A673 (cell line): ENCODE results near the gene JAG1. TPM values are rescaled to one million over a fixed set of nuclear protein-coding genes. Genes with fewer than 3 reads are reported as not detected.

Experiments used
- BruUV-seq: library from RNA; stranded (reverse); fragments of 400-500 nt; replicated peaks from 2 replicates; lab custom pipeline; 2021; lab: Mats Ljungman, UMichigan
- CTCF ChIA-PET: fragments of 300-600 bp; sonication (Branson Sonifier 250); formaldehyde crosslinking; loops from one replicate; lab custom pipeline; 2022; ENCODE audit warnings: antibody characterized with exemption; lab: Charles Lee
- POLR2A ChIA-PET: fragments of 300-600 bp; sonication (Branson Sonifier 250); formaldehyde crosslinking; loops from one replicate; lab custom pipeline; 2022; ENCODE audit warnings: antibody characterized with exemption; ENCODE audit not compliant: low non-redundant PET; lab: Charles Lee
- DNase-seq: peaks from one replicate; pipeline ENCODE4 v3.0.0-alpha.2; 2015; ENCODE audit warnings: low spot score
- H3K27ac ChIP-seq: fragments of 200-600 bp; sonication (generic); 2 replicates; pipeline ENCODE4 v1.5.1; 2016; ENCODE audit warnings: mixed run types, low read depth, mild to moderate bottlenecking, mixed read lengths, antibody characterized with exemption, low read length; ENCODE audit not compliant: poor library complexity, severe bottlenecking
- H3K27me3 ChIP-seq: fragments of 200-600 bp; sonication (generic); replicated peaks from 2 replicates; pipeline ENCODE4 v1.6.1; 2017; ENCODE audit warnings: mixed run types, low read depth, mild to moderate bottlenecking, mixed read lengths, antibody characterized with exemption, low read length; ENCODE audit not compliant: insufficient read depth, poor library complexity
- H3K36me3 ChIP-seq: fragments of 200-600 bp; sonication (generic); 2 replicates; pipeline ENCODE4 v1.6.1; 2016; ENCODE audit warnings: mixed run types, mild to moderate bottlenecking, mixed read lengths, antibody characterized with exemption, low read length; ENCODE audit not compliant: insufficient read depth, poor library complexity, severe bottlenecking
- H3K4me1 ChIP-seq: fragments of 200-600 bp; sonication (generic); 2 replicates; pipeline ENCODE4 v1.6.1; 2017; ENCODE audit warnings: mixed run types, mild to moderate bottlenecking, mixed read lengths, antibody characterized with exemption, low read length; ENCODE audit not compliant: insufficient read depth, poor library complexity, severe bottlenecking
- H3K4me3 ChIP-seq: fragments of 200-600 bp; sonication (generic); 2 replicates; pipeline ENCODE4 v1.5.1; 2016; ENCODE audit warnings: low read depth, mixed run types, mild to moderate bottlenecking, mixed read lengths, low read length; ENCODE audit not compliant: poor library complexity, severe bottlenecking
- H3K9me3 ChIP-seq: fragments of 200-600 bp; sonication (generic); 2 replicates; pipeline ENCODE4 v1.6.1; 2016; ENCODE audit warnings: mixed run types, low read depth, mild to moderate bottlenecking, mixed read lengths, antibody characterized with exemption, low read length; ENCODE audit not compliant: poor library complexity, severe bottlenecking
- CTCF ChIP-seq: fragments of 300-800, 200-600 bp; sonication (generic); conservative IDR thresholded peaks from 2 replicates; pipeline ENCODE4 v1.5.1; 2017; ENCODE audit warnings: low read depth, mild to moderate bottlenecking, antibody characterized with exemption, low read length, moderate library complexity, mixed read lengths
- EZH2 ChIP-seq: fragments of 200-600 bp; sonication (generic); IDR thresholded peaks from 2 replicates; pipeline ENCODE4 v1.6.1; 2017; ENCODE audit warnings: borderline replicate concordance, low read depth, mild to moderate bottlenecking, mixed read lengths, antibody characterized with exemption, low read length; ENCODE audit not compliant: poor library complexity, severe bottlenecking
- intact Hi-C: fragments of 100-400 bp; cut with micrococcal nuclease; formaldehyde crosslinking; loops from one replicate; pipeline ENCODE4 v1.10.0; 2022; ENCODE audit not compliant: unreplicated experiment
- total RNA-seq: library from RNA; stranded (reverse); gene quantifications from 2 replicates; pipeline ENCODE4 v1.2.3, GENCODE V29; 2021

Gene JAG1
- total RNA-seq, 1 experiment from 2014 or later: 57.5 TPM

GRCh38 chr20:10622657-10623418, 51.0 kb downstream of the JAG1 start:
- no peaks in the 10 kb centered on the region for H3K27me3 ChIP-seq
- H3K36me3 ChIP-seq: no peaks in the 10 kb centered on the region
- no peak for DNase-seq
- ChIA-PET CTCF (interaction anchor here (0.6 kb wide), 1 partner anchor 83 kb away, joined by 3 read pairs; no protein-coding TSS in a partner anchor), POLR2A (no interaction called here)
- no TSS peak for BruUV-seq
- no peak overlapping the region for H3K4me3 ChIP-seq
- H3K4me1 ChIP-seq: peaks cover 16% of the 10 kb centered on the region
- H3K9me3 ChIP-seq: no peaks in the 10 kb centered on the region
- intact Hi-C loops: no loop called here
- TF ChIP-seq CTCF (no peak), EZH2 (no peak)
- no peak overlapping the region for H3K27ac ChIP-seq

GRCh38 chr20:10621149-10621548, 52.6 kb downstream of the JAG1 start:
- H3K36me3 ChIP-seq: no peaks in the 10 kb centered on the region
- CTCF ChIA-PET: no interaction called here
- POLR2A ChIA-PET: no interaction called here
- peaks cover 16% of the 10 kb centered on the region for H3K4me1 ChIP-seq
- BruUV-seq: no TSS peak
- H3K27me3 ChIP-seq: no peaks in the 10 kb centered on the region
- no peak overlapping the region for H3K4me3 ChIP-seq
- H3K27ac ChIP-seq: no peak overlapping the region
- no peak for DNase-seq
- intact Hi-C loops: no loop called here
- H3K9me3 ChIP-seq: no peaks in the 10 kb centered on the region
- TF ChIP-seq EZH2 (no peak), CTCF (no peak)

GRCh38 chr20:10619427-10619826, 54.4 kb downstream of the JAG1 start:
- Histone ChIP-seq H3K36me3 (no peaks in the 10 kb centered on the region), H3K9me3 (no peaks in the 10 kb centered on the region), H3K4me1 (peaks cover 16% of the 10 kb centered on the region), H3K27me3 (no peaks in the 10 kb centered on the region), H3K4me3 (no peak overlapping the region), H3K27ac (peak overlapping the region; percentile 43)
- intact Hi-C loops: no loop called here
- ChIA-PET CTCF (no interaction called here), POLR2A (no interaction called here)
- no TSS peak for BruUV-seq
- peak; percentile 81 for DNase-seq
- no peak for TF ChIP-seq EZH2
- TF ChIP-seq CTCF: no peak
